ENCODE data around the gene CEP112.

Gene CEP112

GRCh38 chr17:65704731-65705130, 487.2 kb downstream of the CEP112 start:
- TF ChIP-seq ZFX (IDR thresholded peaks at IDR 0.05) = no peak
- TF ChIP-seq, protein P1, sequence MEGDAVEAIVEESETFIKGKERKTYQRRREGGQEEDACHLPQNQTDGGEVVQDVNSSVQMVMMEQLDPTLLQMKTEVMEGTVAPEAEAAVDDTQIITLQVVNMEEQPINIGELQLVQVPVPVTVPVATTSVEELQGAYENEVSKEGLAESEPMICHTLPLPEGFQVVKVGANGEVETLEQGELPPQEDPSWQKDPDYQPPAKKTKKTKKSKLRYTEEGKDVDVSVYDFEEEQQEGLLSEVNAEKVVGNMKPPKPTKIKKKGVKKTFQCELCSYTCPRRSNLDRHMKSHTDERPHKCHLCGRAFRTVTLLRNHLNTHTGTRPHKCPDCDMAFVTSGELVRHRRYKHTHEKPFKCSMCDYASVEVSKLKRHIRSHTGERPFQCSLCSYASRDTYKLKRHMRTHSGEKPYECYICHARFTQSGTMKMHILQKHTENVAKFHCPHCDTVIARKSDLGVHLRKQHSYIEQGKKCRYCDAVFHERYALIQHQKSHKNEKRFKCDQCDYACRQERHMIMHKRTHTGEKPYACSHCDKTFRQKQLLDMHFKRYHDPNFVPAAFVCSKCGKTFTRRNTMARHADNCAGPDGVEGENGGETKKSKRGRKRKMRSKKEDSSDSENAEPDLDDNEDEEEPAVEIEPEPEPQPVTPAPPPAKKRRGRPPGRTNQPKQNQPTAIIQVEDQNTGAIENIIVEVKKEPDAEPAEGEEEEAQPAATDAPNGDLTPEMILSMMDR (conservative IDR thresholded peaks at IDR 0.05) = no peak

GRCh38 chr17:65703891-65704290, 488.0 kb downstream of the CEP112 start:
- H3K27ac ChIP-seq = no peak overlapping the region
- no peak for TF ChIP-seq ZFX (IDR thresholded peaks at IDR 0.05)
- TF ChIP-seq, protein P1 (conservative IDR thresholded peaks at IDR 0.05) = no peak

More at GRCh38 chr17:65704731-65705130, 487.2 kb downstream of the CEP112 start:
- H3K27ac ChIP-seq = no peak overlapping the region

- H3K27ac ChIP-seq = no peak overlapping the region
These were observed 492.5 kb downstream of the CEP112 start for GRCh38 chr17:65699459-65699858.

DNA sequence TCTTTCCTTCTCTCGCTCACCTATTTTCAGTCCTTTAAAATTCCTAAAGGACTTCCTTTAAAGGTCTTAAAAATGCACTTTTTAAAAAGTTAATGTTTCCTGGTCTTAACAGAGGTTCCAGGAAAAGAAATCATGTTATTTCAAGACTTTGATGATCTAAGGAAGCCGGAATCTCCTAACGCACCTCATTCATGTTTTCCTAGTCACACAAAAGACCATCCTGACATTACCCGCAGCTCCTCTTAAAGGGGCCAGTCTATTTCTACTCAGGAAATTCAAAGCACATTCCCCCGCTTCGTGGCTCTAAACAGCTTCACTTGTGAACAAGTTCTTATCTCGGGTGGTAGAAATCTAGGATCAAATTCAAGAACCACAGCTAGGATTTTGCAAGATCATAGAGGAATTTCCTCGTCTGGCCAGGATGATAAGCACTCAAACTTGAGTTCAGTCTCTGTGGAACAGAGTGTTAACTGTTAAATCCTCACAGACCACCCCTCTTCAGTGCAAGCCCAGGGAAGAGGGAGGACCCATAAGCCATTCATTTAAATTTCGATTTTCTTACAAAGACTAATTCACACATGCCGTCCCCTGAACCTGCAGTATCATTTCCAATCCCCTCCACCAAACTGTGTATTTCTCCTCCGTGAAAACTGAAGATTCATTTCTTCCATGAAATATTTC, 493.4 kb downstream of the CEP112 start:
- no peak overlapping the region for H3K27ac ChIP-seq
- no peak for TF ChIP-seq ZFX (IDR thresholded peaks at IDR 0.05)
- TF ChIP-seq, protein P1 (conservative IDR thresholded peaks at IDR 0.05) = no peak

More at GRCh38 chr17:65699459-65699858, 492.5 kb downstream of the CEP112 start:
- TF ChIP-seq, protein P1 (conservative IDR thresholded peaks at IDR 0.05) = no peak
- TF ChIP-seq ZFX (IDR thresholded peaks at IDR 0.05) = no peak

- TF ChIP-seq, protein P1 (conservative IDR thresholded peaks at IDR 0.05) = no peak
- TF ChIP-seq ZFX (IDR thresholded peaks at IDR 0.05) = no peak
- H3K27ac ChIP-seq = no peak overlapping the region
These were observed 494.3 kb downstream of the CEP112 start for GRCh38 chr17:65697661-65698060.

GRCh38 chr17:65696739-65697394, 495.1 kb downstream of the CEP112 start:
- H3K27ac ChIP-seq = no peak overlapping the region
- TF ChIP-seq, protein P1 (conservative IDR thresholded peaks at IDR 0.05) = no peak
- TF ChIP-seq ZFX (IDR thresholded peaks at IDR 0.05) = no peak

GRCh38 chr17:65694601-65695000, 497.3 kb downstream of the CEP112 start:
- H3K27ac ChIP-seq = no peak overlapping the region
- TF ChIP-seq, protein P1 (conservative IDR thresholded peaks at IDR 0.05) = no peak
- TF ChIP-seq ZFX (IDR thresholded peaks at IDR 0.05) = no peak

Data from C4-2B (cell line).